COLO668 (cell line): ENCODE results near the gene IL5.
"Not testable (repeated sequence)": the region's sequence is repeated elsewhere in the genome, so short reads cannot be mapped to it uniquely, and the experiment has no call there.

Source experiments
- DNase-seq: peaks from one replicate; lab custom pipeline; 2025; ENCODE audit not compliant: unreplicated experiment; lab: John Stamatoyannopoulos, UW

IL5 gene

GRCh38 chr5:132530946-132531345 is 12.4 kb downstream of the IL5 start:
- no peak for DNase-seq

- DNase-seq = no peak
These were observed 14.3 kb downstream of the IL5 start for GRCh38 chr5:132528866-132529634.

- DNase-seq = no peak
These were observed 15.3 kb downstream of the IL5 start for GRCh38 chr5:132528021-132528420.

DNA sequence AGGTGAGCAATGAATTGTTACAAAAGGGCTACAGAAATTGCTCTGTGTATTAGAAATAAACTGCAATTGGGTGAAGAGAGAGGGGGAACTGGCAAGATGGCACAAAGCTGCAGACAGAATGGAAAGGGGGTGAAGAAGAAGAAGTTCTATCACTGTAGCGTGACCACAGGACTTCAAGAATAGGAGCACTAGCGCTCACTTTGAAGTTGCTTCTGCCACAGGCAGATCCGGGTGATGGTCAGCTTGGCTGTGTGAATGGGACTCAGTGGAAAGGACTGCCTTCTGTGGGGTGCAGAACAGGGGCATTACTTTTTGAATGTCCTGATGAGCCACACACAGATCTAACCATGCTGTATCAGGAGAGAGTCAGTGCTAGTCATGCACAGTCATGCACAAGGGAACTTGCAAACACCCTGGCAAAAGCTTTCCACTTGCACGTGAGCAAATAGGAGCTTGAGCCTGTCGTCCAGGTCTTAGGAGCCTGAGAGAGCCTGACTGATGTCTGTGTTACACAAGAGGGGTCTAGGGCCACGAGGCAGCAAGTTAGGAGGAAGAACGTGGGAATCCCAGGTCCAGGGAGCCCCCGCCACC is 16.3 kb downstream of the IL5 start:
- DNase-seq = no peak

DNA sequence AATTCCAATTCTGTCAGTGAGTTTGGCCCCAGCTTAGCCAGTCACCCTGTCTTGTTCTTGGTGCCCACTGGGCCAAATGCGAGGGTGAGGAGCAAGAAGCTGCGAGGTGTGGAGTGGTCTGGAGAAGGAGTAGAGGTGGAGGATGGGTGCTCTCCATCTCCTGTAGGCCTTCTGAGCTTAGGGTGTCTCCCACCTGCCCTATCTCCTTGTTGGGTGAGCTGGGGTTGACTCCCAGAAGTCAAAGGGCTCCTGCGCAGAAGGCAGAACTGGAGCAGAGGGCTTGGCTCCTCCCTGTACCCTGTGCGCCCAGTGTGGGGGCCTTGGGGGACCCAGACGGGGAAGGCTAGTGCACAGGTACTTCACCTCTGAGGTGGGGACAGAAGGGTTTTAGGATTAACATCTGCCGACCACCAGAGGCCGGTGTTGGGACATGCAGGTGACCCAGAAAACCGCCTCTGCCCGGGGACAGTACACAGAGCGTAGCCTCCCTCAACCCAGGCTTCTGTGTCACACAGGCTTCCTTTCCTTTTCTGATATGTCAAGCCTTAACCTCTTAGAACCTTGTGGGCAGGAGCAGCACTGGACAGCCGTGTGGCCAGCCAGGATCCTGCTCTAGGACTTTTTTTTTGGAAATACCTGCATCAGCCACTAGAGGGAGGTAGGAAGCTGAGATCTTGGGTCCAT is 16.9 kb downstream of the IL5 start:
- DNase-seq = peak; percentile 36

DNA sequence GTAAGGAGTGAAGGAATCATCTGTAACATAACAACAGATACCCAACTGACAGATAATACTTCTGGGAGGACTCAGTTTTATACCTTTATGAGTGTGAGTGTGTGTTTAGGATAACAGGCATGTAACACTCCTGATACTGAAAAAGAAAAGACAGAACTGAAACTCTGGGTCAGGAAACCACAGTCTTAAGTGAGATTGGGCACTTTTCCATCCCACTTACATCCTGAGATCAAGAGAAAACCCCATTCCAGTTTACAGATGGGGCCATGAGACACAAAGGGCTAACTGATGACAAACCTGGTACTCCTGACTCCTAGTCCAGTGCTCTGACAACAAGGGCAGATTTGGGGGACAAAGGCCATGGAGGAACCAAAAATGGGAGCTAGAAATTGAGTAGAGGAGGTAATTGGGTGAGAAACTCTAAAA is 18.0 kb downstream of the IL5 start:
- DNase-seq = no peak

DNA sequence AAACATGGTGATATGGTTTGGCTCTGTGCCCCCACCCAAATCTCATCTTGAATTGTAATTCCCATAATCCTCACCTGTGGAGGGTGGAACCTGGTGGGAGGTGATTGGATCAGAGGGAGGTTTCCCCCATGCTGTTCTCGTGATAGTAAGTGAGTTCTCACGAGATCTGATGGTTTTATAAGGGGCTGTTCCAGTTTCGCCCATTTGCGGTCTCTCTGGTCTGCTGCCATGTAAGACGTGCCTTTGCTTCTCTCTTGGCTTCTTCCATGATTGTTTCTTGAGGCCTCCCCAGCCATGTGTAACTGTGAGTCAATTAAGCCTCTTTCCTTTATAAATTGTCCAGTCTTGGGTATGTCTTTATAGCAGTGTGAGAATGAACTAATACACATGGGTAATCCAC is 18.4 kb downstream of the IL5 start:
- DNase-seq = not testable (repeated sequence)

GRCh38 chr5:132522067-132522466 is 21.3 kb downstream of the IL5 start:
- not testable (repeated sequence) for DNase-seq

- DNase-seq = not testable (repeated sequence)
These were observed 29.5 kb downstream of the IL5 start for GRCh38 chr5:132513618-132514336.

GRCh38 chr5:132510076-132510475 is 33.2 kb downstream of the IL5 start:
- DNase-seq = no peak

GRCh38 chr5:132506094-132506692 is 37.1 kb downstream of the IL5 start:
- DNase-seq = no peak

DNA sequence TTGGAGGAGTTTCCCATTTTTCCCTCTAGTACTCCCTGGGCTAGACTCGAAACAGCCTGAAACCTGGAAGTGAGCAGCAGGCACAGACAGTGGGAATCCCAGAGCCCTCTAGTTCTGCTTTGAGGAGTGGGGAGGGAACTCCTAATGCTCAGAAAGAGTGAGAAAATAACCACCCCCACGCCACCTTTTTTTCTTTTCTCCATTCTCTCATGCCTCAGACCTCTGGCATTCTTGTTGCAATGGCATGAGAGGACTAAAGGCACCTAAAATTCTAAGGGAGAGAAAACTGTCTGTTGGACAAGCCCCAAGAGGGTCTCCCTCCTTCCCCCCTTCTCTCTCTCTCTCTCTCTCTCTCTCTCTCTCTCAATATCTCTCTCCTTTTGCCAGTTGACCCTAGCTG is 37.7 kb downstream of the IL5 start:
- no peak for DNase-seq

DNA sequence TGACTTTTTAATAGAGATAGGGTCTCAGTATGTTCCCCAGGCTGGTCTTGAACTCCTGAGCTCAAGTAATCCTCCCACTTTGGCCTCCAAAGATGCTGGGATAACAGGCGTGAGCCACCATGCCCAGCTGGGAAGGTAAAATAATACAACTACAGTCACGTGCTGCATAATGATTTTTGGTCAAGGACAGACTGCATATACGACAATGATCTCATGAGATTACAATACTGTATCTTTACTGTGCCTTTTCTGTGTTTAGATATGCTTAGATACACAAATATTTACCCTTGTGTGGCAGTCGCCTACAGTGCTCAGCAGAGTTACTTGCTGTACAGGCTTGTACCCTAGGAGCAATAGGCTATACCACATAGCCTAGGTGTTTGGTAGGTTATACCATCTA is 38.6 kb downstream of the IL5 start:
- no peak for DNase-seq

- no peak for DNase-seq
These were observed 40.1 kb downstream of the IL5 start for GRCh38 chr5:132503244-132503643.

GRCh38 chr5:132501961-132502931 is 41.1 kb downstream of the IL5 start:
- no peak for DNase-seq

DNA sequence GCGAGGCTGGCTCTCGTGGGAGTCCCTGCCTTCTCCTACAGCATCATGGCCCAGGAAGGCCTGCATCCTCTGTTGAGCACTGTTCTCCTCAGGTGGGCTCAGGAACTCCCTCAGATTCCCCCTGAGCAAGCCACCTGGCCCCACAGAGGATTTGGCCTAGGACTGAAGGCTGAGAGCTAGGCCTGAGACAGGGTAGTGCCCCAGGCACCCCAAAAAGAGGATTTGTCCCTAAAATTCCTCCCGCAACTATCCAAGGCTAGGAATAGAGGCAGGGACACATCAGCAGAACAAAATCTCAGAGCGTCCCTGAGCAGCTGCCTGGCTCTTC is 41.7 kb downstream of the IL5 start:
- no peak for DNase-seq

GRCh38 chr5:132500931-132501628 is 42.2 kb downstream of the IL5 start:
- DNase-seq = peak; percentile 57

- DNase-seq = no peak
These were observed 42.9 kb downstream of the IL5 start for GRCh38 chr5:132500244-132500930.
